ENCODE results near the gene GLE1.

Gene GLE1

GRCh38 chr9:128473104-128473503 is 31.4 kb upstream of the GLE1 start:
- H3K9me3 ChIP-seq (ENCODE audit: control insufficient read depth, insufficient read depth, low read depth, low read length) = no peaks in the 10 kb centered on the region
- no peaks in the 10 kb centered on the region for H3K4me1 ChIP-seq (ENCODE audit: control insufficient read depth, insufficient read depth, low read length)
- TF ChIP-seq ZNF19 (tag by site-specific recombination; IDR thresholded peaks at IDR 0.05; ENCODE audit: low read depth) (no peak), ZNF138 (tag by site-specific recombination; IDR thresholded peaks at IDR 0.05; ENCODE audit: borderline replicate concordance) (no peak), SCRT1 (tag by site-specific recombination; IDR thresholded peaks at IDR 0.05; ENCODE audit: borderline replicate concordance) (no peak), PRDM4 (tag by site-specific recombination; IDR thresholded peaks at IDR 0.05) (no peak), ZNF510 (tag by site-specific recombination; IDR thresholded peaks at IDR 0.05; ENCODE audit: insufficient replicate concordance) (no peak), ATF2 (tag by site-specific recombination; IDR thresholded peaks at IDR 0.05; ENCODE audit: low read depth) (no peak), ZNF398 (tag by site-specific recombination; IDR thresholded peaks at IDR 0.05) (no peak), ZNF239 (tag by site-specific recombination; IDR thresholded peaks at IDR 0.05) (no peak), GFI1B (tag by site-specific recombination; IDR thresholded peaks at IDR 0.05) (no peak), ZNF292 (tag by site-specific recombination; IDR thresholded peaks at IDR 0.05; ENCODE audit: borderline replicate concordance, low read depth) (no peak), ZFHX2 (tag by site-specific recombination; conservative IDR thresholded peaks at IDR 0.05) (no peak), ZNF248 (tag by site-specific recombination; IDR thresholded peaks at IDR 0.05) (no peak), ZNF692 (tag by site-specific recombination; IDR thresholded peaks at IDR 0.05) (no peak), ZNF623 (tag by site-specific recombination; IDR thresholded peaks at IDR 0.05) (no peak), ZNF610 (tag by site-specific recombination; IDR thresholded peaks at IDR 0.05; ENCODE audit: borderline replicate concordance) (no peak), EGR2 (tag by site-specific recombination; IDR thresholded peaks at IDR 0.05; ENCODE audit: low read depth) (no peak), ZNF791 (tag by site-specific recombination; IDR thresholded peaks at IDR 0.05) (no peak), ZBTB17 (tag by site-specific recombination; IDR thresholded peaks at IDR 0.05) (no peak), OSR2 (tag by site-specific recombination; IDR thresholded peaks at IDR 0.05) (no peak), ZBTB1 (tag by site-specific recombination; IDR thresholded peaks at IDR 0.05) (no peak)
- CTCF ChIA-PET = no interaction called here
- POLR2A ChIA-PET = interaction anchor here (0.9 kb wide), 1 partner anchor 13 kb away, joined by 3 read pairs; no protein-coding TSS in a partner anchor
- peaks cover 12 to 45% of the 10 kb centered on the region in 2 experiments; a peak in 2 of 3 replicates for H3K36me3 ChIP-seq (ENCODE audit: control insufficient read depth in 2 of 2, insufficient read depth in 1 of 2, low read length in 2 of 2)
- H3K4me3 ChIP-seq (ENCODE audit: low read depth, low read length) = no peak overlapping the region
- no peak overlapping the region for H3K27ac ChIP-seq (ENCODE audit: extremely low read depth, low read depth, low read length)

Measured in HEK293 (cell line).